Nucleus accumbens (tissue), 56 donors: Measurements from ENCODE around the gene ZFAND6.
A peak's percentile ranks its signal among the peaks of the same experiment; 100 is the strongest.
"Not testable (repeated sequence)": the region's sequence is repeated elsewhere in the genome, so short reads cannot be mapped to it uniquely, and the experiment has no call there.

Source experiments
- DNase-seq, 56 donors: peaks; one replicate each; lab custom pipeline; 2025; lab: John Stamatoyannopoulos, UW

The ZFAND6 gene

GRCh38 chr15:80136854-80137253 is 77.4 kb downstream of the ZFAND6 start:
- DNase-seq = no peak

GRCh38 chr15:80138961-80139360 is 79.5 kb downstream of the ZFAND6 start:
- no peak for DNase-seq

DNA sequence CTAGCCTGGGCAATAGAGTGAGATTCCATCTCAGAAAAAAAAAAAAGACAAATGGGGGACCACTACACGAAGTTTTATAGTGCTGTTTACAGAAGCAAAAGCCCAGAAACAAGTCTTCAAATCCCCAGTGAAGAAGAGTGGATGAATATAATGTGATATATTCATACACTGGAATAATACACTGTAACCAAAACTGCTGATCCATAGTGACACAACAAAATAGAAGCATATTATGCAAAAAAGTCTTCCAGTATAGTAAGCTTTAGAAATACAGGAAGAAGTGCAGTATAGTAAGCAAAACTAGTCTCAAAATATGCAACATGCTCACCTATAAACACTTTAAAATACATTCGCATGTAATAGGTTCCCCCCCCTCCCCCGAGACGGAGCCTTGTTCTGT is 81.4 kb downstream of the ZFAND6 start:
- no peak for DNase-seq

DNA sequence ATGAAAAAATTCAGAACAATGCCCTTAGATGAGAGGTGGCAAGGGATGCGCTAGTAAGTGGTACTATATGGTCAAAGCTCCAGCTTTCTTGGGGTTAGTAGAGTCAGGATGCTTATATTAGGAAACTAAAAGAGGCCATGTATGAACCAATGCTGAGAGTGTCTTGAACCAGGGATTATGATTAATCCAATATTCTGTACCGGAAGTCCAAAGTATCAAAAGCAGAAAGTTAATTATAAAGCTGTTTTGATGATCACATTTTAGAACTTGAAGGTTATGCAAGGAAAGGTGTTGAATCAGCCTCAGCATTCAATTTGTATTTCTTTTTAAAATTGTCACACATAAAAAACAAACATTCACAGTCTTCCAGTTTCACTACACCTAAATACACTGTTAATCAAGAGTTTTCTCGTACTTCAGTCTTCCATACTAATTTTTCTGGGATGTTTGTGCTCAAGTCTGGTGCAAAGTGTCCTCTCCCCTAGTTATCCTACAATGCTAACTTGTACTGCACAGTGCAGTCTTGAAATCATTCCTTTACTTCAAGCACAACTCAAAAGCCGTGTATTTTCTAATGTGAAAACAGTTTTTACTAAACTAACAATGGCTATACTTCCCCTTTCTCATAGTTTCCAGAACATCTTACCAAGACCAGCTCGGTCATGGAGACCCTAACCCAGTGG is 82.6 kb downstream of the ZFAND6 start:
- DNase-seq = no peak

DNA sequence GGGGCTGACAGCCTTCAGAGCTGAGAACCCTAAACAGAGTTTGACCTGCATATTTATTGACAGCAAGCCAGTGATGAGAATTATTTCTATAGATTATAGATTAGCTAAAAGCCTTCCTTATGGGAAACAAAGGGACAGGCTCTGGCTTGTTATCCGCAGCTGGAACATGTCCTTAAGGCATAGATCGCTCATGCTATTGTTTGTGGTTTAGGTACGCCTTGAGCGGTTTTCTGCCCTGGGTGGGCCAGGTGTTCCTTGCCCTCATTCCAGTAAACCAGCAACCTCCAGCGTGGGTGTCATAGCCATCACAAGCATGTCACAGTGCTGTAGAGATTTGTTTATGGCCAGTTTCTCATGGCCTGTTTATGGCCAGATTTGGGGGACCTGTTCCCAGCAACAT is 83.2 kb downstream of the ZFAND6 start:
- DNase-seq = no peak

- no peak for DNase-seq
Observed at GRCh38 chr15:80151148-80151547, 91.7 kb downstream of the ZFAND6 start.

- no peak for DNase-seq
Observed at GRCh38 chr15:80151576-80151975, 92.1 kb downstream of the ZFAND6 start.

GRCh38 chr15:80152180-80152895 is 92.9 kb downstream of the ZFAND6 start:
- DNase-seq = peak; percentile 24 to 92 (median 76)

- peak in 11 of 56 donors; percentile 36 to 73 (median 50) for DNase-seq
Observed at GRCh38 chr15:80152896-80153876, 93.7 kb downstream of the ZFAND6 start, which contains the start of gene FAH. TSS of gene FAH (plus strand) at chr15:80152999. CDS start at chr15:80153055, 56 bp downstream.

DNA sequence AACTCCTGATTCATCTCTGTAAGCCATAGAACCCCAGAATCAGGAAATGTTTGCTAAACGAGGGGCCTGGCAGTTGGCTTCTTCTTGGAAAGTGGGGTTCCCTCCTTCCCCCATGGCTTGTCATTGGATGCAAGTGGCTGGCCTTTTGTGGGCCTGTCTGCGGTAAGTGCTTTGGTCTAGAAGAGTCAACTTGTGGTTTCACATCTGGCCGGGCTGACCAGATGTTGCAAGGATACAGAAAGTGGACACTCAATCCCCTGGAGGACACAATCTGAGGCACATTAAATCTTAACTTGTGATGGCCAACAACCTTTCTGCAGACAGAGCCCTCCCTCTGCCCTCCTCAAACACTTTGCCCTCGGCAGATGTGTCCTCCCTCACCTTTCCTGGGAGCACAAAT is 94.4 kb downstream of the ZFAND6 start:
- DNase-seq = no peak

DNA sequence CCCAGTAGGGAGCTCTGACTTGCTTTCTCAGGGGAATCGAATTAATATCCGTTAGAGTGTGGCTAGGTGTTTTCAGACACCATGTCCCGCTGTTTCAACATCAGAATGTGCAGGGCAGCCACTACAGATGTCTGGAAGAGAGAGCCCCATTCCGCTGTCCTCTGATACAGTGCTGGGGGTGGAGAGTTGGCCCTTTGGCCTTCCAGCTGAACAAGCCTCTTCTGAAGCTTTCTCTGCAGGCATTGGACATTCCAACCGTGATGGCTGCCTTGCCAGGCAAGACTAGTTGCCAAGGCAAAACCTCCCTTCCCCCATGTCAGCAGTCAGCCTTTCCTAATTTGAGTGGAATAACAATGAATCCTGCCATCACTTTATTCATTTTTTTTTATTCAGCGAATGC is 94.9 kb downstream of the ZFAND6 start:
- peak in 11 of 56 donors; percentile 7 to 37 (median 16) for DNase-seq

DNA sequence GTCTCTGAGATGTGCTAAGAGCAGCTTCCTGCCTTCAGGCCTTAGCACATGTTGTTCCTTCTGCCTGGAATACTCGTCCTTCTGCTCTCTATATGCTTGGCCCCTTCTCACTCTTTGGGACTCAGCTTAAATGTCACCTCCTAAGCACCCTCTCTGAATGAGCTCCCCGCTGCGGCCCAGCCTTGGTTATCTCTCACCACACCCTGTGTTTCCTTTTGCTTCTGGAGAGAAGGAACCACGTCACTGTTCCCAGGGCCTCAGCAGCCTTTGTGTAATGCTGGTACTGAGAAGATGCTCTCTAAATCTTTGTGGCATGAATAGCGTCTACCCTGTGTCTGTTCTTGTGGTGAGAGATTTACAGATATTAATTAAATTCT is 95.5 kb downstream of the ZFAND6 start:
- no peak for DNase-seq

DNA sequence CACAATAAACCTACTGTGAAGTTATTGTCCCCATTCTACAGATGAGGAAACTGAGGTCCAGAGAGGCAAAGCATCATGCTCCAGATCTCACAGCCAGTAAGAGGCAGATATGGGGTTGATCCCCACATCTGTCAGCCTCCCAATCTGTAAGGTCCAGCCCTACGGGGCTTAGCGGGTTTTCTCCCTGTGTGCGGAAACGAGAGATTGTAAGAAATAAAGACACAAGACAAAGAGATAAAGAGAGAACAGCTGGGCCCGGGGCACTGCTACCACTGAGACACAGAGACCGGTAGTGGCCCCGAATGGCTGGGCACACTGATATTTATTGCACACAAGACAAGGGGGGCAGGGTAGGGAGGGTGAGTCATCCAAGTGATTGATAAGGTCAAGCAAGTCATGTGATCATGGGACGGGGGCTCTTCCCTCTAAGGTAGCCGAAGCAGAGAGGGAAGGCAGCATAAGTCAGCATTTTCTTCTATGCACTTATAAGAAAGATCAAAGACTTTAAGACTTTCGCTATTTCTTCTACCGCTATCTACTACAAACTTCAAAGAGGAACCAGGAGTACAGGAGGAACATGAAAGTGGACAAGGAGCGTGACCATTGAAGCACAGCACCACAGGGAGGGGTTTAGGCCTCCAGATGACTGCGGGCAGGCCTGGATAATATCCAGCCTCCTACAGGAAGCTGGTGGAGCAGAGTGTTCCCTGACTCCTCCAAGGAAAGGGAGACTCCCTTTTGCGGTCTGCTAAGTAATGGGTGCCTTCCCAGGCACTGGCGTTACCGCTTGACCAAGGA is 96.1 kb downstream of the ZFAND6 start:
- DNase-seq = not testable (repeated sequence)

DNA sequence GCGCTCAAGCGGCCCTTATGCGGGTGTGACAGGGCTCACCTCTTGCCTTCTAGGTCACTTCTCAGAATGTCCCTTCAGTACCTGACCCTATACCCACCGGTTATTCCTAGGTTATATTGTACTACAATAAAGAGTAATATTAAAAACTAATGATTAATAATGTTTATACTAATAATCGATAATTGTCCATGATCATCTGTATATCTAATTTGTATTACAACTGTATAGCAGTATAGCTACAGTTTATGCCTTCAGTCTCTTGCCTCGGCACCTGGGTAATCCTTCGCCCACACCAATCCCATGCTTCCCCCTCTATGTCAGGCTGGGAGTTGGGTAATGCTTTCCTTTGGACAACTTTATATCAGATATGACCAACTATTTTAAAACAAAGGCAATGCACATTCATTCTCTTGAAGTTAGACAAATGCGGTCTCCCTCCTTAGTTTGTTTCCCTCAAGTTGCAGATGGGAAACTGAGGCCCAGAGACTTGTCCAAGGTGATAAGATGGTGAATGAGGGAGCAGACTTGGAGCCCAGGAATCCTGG is 96.8 kb downstream of the ZFAND6 start:
- no peak for DNase-seq

- no peak for DNase-seq
Observed at GRCh38 chr15:80157215-80157614, 97.7 kb downstream of the ZFAND6 start.

- no peak for DNase-seq
Observed at GRCh38 chr15:80159301-80159700, 99.8 kb downstream of the ZFAND6 start.

- DNase-seq = no peak
Observed at GRCh38 chr15:80159811-80160569, 100.5 kb downstream of the ZFAND6 start.

DNA sequence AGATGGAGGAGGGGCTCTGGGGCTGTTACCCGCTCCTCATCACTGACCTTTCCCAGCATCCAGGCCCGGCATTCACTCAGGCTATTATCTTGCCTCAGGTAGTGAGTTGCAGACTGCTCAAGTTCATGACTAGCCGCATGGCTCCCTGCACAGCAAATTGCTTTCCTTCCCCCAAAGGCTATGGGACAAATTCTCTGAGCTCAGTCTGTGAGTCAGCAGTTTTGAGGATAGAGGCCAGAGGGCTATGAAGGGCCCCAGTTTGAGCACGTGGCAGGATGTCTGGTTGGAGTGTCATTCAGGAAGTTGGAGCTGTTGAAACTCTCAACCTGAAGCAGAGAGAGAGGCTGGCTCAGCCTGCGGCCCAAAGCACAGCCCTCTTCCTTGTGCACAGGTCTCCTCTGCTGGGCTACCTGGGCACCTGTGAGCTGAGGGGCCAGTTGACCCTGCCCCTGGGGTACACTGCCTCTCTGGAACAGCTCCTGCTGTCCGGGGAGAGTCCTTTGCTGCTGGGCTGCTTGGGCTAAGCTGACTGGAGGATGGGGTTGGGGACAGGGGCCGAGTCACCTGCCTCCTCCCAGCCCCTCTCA is 101.2 kb downstream of the ZFAND6 start:
- peak in 13 of 56 donors; percentile 3 to 39 (median 14) for DNase-seq
